ENCODE data around the gene PTPRB. TPM values are rescaled to one million over a fixed set of nuclear protein-coding genes. Genes with fewer than 3 reads are reported as not detected.

The PTPRB gene
- total RNA-seq, 2 donors from 2014 or later, result 17.3 to 27.7 TPM

- H3K9ac ChIP-seq (ENCODE audit: low read depth in 2 of 2, low read length in 2 of 2), result no peak overlapping the region
Observed at GRCh38 chr12:70557583-70558191, 79.5 kb downstream of the PTPRB start.

GRCh38 chr12:70556179-70556869 lies 80.9 kb downstream of the PTPRB start:
- no peaks in the 10 kb centered on the region for H3K4me1 ChIP-seq
- H3K27me3 ChIP-seq, result peaks cover 5% of the 10 kb centered on the region

More at GRCh38 chr12:70557583-70558191, 79.5 kb downstream of the PTPRB start:
- H3K4me1 ChIP-seq, result no peaks in the 10 kb centered on the region
- H3K27me3 ChIP-seq, result peaks cover 5% of the 10 kb centered on the region
- no peaks in the 10 kb centered on the region for H3K36me3 ChIP-seq
- no peak for TF ChIP-seq CTCF (IDR thresholded peaks at IDR 0.05)
- H3K27ac ChIP-seq, result no peak overlapping the region
- intact Hi-C loops (cut with DNase I), result no loop called here
- H3K9me3 ChIP-seq, result no peaks in the 10 kb centered on the region
- DNase-seq, result no peak
- no peak overlapping the region for H3K4me3 ChIP-seq

DNA sequence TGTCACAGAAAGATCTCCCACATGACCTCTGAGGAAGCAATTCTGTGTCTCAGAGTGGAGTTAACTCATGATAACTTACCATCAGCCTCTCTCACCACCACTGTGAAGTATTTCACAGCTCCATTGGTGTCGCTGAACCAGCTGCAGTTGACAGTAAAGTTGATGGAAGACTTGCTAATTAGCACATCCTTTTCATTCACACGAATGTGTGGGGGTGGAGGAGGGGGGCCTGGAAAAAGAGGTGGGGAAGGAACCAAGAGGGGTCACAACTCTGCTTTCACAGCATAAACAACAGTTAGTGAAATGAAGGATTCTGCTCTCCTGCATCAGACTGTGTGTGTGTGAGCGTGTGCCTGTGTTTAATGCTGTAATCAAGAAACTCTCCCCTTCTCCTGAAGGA lies 82.1 kb downstream of the PTPRB start:
- intact Hi-C loops (cut with DNase I), result no loop called here
- TF ChIP-seq CTCF (IDR thresholded peaks at IDR 0.05), result no peak
- H3K4me1 ChIP-seq, result no peaks in the 10 kb centered on the region
- no peak overlapping the region for H3K9ac ChIP-seq (ENCODE audit: low read depth in 2 of 2, low read length in 2 of 2)
- no peaks in the 10 kb centered on the region for H3K36me3 ChIP-seq
- no peak for DNase-seq
- H3K9me3 ChIP-seq, result no peaks in the 10 kb centered on the region
- H3K27ac ChIP-seq, result no peak overlapping the region
- H3K27me3 ChIP-seq, result peaks cover 5% of the 10 kb centered on the region
- H3K4me3 ChIP-seq, result no peak overlapping the region

More at GRCh38 chr12:70556179-70556869, 80.9 kb downstream of the PTPRB start:
- Histone ChIP-seq H3K27ac (no peak overlapping the region), H3K9ac (ENCODE audit: low read depth in 2 of 2, low read length in 2 of 2) (no peak overlapping the region), H3K36me3 (no peaks in the 10 kb centered on the region), H3K9me3 (no peaks in the 10 kb centered on the region), H3K4me3 (no peak overlapping the region)
- no peak for DNase-seq
- TF ChIP-seq CTCF (IDR thresholded peaks at IDR 0.05), result no peak
- intact Hi-C loops (cut with DNase I), result no loop called here

DNA sequence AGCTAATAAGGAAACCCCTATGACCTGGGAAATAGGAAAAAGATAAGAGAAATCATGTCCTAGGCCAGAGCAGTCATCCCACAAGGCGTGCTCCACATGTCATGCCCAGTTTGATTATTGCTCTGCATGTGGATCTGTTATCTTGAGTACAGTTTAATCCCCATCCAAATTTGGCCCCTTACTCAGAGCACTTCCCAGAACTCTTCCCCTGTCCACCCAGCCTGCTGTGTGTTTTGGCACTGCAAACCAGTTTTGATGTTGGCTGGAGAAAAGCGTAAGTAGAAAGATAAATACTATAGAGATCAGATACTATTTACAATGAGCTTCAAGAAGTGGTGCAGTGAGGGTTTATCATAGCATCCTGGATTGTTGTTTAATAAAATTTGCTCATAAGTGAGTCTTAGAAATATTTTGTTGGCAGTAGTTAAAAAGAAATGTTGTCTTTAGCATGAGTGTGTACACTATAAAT lies 83.8 kb downstream of the PTPRB start:
- intact Hi-C loops (cut with DNase I), result no loop called here
- Histone ChIP-seq H3K9ac (ENCODE audit: low read depth in 2 of 2, low read length in 2 of 2) (no peak overlapping the region), H3K27ac (no peak overlapping the region), H3K4me3 (no peak overlapping the region), H3K36me3 (no peaks in the 10 kb centered on the region), H3K4me1 (no peaks in the 10 kb centered on the region), H3K9me3 (no peaks in the 10 kb centered on the region), H3K27me3 (peaks cover 5% of the 10 kb centered on the region)
- no peak for TF ChIP-seq CTCF (IDR thresholded peaks at IDR 0.05)
- no peak for DNase-seq

- H3K4me1 ChIP-seq, result no peaks in the 10 kb centered on the region
- no peak overlapping the region for H3K9ac ChIP-seq (ENCODE audit: low read depth in 2 of 2, low read length in 2 of 2)
- H3K27me3 ChIP-seq, result peaks cover 5% of the 10 kb centered on the region
- H3K9me3 ChIP-seq, result no peaks in the 10 kb centered on the region
- no peak for TF ChIP-seq CTCF (IDR thresholded peaks at IDR 0.05)
- no peak overlapping the region for H3K27ac ChIP-seq
- intact Hi-C loops (cut with DNase I), result no loop called here
- DNase-seq, result no peak
- H3K4me3 ChIP-seq, result no peak overlapping the region
- no peaks in the 10 kb centered on the region for H3K36me3 ChIP-seq
Observed at GRCh38 chr12:70551731-70552130, 85.5 kb downstream of the PTPRB start.

All from colonic mucosa (tissue), 4 donors.